Retinal pigment epithelial cell (primary cell): ENCODE data around the gene XRN2.

ENCODE experiments used
- DNase-seq: peaks from one replicate; pipeline ENCODE4 v3.0.0-alpha.2; 2010; ENCODE audit warnings: low read depth
- H3K4me3 ChIP-seq: 2 replicates; pipeline ENCODE4 v1.5.1; 2011; ENCODE audit warnings: mild to moderate bottlenecking, low read length, control low read depth, moderate library complexity
- CTCF ChIP-seq: conservative IDR thresholded peaks from 2 replicates; pipeline ENCODE4 v1.5.1; 2011; ENCODE audit warnings: low read depth, low read length, control low read depth, inconsistent platforms

The XRN2 gene

GRCh38 chr20:21326700-21327099 is 23.6 kb downstream of the XRN2 start:
- TF ChIP-seq CTCF, result no peak
- DNase-seq, result no peak
- no peak overlapping the region for H3K4me3 ChIP-seq

GRCh38 chr20:21336455-21337151 is 33.5 kb downstream of the XRN2 start:
- DNase-seq, result no peak
- TF ChIP-seq CTCF, result no peak
- no peak overlapping the region for H3K4me3 ChIP-seq

- H3K4me3 ChIP-seq, result no peak overlapping the region
- TF ChIP-seq CTCF, result no peak
- DNase-seq, result no peak
These were observed 35.2 kb downstream of the XRN2 start for GRCh38 chr20:21338291-21338690.

- DNase-seq, result no peak
- no peak for TF ChIP-seq CTCF
- no peak overlapping the region for H3K4me3 ChIP-seq
These were observed 36.4 kb downstream of the XRN2 start for GRCh38 chr20:21339499-21339898.

- no peak for DNase-seq
- no peak for TF ChIP-seq CTCF
- H3K4me3 ChIP-seq, result no peak overlapping the region
These were observed 38.0 kb downstream of the XRN2 start for GRCh38 chr20:21340991-21341697.

- no peak for DNase-seq
- no peak for TF ChIP-seq CTCF
- no peak overlapping the region for H3K4me3 ChIP-seq
These were observed 39.7 kb downstream of the XRN2 start for GRCh38 chr20:21342656-21343345.
